ENCODE measurements around the gene CLIP2.
A peak's percentile ranks its signal among the peaks of the same experiment; 100 is the strongest.

The CLIP2 gene

DNA sequence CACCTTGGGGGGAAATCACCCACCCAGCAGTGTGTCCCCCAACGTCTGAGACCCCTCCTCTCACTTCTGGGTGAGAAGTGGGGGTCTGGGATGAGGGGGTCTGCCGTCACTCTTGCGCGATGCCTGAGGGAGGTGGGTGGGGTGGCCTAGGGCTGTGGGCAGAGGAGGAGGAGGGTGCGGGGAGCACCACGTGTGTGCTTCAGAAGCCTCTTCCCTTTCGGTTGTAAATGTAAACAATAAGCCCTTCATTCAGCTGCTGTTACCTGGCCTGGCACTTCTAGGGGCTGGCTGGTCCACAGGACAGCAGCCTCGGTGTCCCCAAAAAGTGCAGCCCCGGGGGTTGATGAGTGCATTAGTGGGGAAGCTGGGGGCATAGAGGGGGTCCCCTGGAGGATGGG, 1.3 kb downstream of the CLIP2 start:
- no peak for DNase-seq (ENCODE audit: low read depth)
- TF ChIP-seq, protein P1, sequence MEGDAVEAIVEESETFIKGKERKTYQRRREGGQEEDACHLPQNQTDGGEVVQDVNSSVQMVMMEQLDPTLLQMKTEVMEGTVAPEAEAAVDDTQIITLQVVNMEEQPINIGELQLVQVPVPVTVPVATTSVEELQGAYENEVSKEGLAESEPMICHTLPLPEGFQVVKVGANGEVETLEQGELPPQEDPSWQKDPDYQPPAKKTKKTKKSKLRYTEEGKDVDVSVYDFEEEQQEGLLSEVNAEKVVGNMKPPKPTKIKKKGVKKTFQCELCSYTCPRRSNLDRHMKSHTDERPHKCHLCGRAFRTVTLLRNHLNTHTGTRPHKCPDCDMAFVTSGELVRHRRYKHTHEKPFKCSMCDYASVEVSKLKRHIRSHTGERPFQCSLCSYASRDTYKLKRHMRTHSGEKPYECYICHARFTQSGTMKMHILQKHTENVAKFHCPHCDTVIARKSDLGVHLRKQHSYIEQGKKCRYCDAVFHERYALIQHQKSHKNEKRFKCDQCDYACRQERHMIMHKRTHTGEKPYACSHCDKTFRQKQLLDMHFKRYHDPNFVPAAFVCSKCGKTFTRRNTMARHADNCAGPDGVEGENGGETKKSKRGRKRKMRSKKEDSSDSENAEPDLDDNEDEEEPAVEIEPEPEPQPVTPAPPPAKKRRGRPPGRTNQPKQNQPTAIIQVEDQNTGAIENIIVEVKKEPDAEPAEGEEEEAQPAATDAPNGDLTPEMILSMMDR (IDR thresholded peaks at IDR 0.05; ENCODE audit: low read depth, low read length, missing control alignments): no peak
- H3K4me3 ChIP-seq (ENCODE audit: low read depth, low read length): peak overlapping the region; percentile 80

DNA sequence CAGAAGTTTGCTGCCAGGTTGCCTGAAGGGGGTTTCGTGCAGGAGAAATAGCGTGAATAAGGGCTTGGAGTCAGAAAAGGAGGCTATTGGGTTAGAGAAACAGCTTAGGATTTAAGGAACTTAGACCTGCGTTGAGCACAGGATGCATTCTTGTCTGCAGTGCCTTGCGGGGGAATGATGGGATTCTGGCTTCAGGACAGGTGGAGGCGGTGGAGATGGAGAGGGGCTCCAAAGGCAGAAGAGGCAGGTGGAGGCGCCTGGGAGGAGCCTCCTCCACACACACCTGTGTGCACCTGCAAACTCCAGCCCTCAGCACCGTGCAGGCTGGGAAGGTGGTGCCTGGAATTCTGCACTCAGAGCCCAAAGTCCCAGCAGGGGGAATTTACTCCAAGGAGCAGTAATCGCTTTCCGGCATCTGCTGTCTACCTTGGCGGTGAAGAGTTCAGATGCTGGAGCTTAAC, 1.8 kb downstream of the CLIP2 start:
- no peak for DNase-seq (ENCODE audit: low read depth)
- TF ChIP-seq, protein P1 (IDR thresholded peaks at IDR 0.05; ENCODE audit: low read depth, low read length, missing control alignments): no peak
- peak overlapping the region; percentile 80 for H3K4me3 ChIP-seq (ENCODE audit: low read depth, low read length)

DNA sequence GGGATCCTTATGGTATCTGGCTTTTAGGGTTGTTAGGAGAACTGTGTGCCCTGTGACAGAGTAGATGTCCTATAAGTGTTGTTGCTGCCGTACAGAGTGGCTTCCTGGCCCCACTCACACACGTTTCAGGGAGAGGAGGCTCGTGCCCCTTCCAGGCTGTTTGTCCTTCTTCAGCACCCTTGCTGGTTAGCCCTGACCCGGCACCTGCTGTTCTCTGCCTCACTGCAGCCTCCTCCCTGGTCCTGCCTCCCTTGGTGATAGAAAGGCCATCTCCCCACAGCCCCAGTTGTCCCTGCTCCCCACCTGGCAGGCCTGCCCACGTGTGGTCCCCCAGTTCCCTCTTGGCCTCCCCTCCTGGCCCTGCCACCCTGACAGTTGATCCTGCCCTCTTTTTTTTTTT, 2.3 kb downstream of the CLIP2 start:
- DNase-seq (ENCODE audit: low read depth): no peak
- H3K4me3 ChIP-seq (ENCODE audit: low read depth, low read length): peak overlapping the region; percentile 80
- TF ChIP-seq, protein P1 (IDR thresholded peaks at IDR 0.05; ENCODE audit: low read depth, low read length, missing control alignments): no peak

DNA sequence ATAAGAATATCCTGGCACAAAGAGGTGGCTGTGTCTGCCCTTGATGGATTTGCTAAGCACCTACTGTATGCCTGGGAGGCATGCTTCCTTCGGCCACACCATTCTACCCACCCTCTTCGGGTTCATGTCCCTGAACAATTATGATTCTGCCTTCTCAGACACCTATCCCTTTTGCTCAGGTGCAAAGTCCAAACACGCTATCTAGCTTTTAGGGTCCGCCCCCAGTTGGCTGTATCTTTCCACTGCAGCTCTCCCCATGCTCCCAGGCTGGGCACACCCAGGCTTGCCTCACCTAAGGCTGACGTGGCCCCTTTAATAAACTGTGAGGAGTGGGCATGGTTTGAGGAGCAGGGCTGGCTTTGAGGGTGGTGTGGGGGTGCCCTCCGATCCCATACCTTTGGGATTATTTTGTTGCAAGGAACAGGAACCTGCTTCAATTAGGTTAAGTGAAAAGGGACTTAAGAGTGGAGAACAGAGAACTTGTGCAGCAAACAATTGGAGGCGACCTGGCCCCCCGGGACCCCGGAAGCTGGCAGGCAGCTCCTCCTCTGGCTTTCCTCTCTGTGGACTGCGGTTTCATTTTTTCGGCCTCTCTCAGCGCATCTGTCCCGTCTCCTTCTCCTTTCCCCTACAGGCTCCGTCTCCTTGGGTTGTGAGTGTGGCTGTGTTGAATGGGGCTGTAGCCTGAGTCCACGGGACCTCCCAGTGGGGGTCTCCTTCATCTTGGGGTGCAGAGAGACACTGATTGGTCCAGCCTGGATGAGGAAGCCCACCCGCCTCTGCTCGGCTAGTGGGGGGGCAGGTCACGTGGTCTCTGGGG, 3.8 kb downstream of the CLIP2 start:
- DNase-seq (ENCODE audit: low read depth): no peak
- TF ChIP-seq, protein P1 (IDR thresholded peaks at IDR 0.05; ENCODE audit: low read depth, low read length, missing control alignments): no peak
- no peak overlapping the region for H3K4me3 ChIP-seq (ENCODE audit: low read depth, low read length)

DNA sequence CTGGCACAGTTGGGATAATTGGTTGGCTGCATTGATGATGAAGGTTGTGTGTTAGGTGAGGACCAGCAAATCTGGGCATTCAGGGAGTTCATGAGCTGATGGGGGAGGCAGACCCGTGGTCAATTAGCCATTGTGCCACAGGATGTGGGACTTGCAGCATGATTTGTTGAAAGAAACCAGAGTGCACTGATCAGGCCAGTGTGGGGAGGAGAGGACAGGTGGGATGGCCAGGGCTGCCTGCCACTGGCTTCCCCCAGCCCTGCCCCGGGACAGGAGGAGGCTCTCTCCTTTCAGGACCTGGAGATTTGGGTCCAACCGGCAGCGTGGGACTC, 4.3 kb downstream of the CLIP2 start:
- no peak for DNase-seq (ENCODE audit: low read depth)
- TF ChIP-seq, protein P1 (IDR thresholded peaks at IDR 0.05; ENCODE audit: low read depth, low read length, missing control alignments): no peak
- H3K4me3 ChIP-seq (ENCODE audit: low read depth, low read length): no peak overlapping the region

DNA sequence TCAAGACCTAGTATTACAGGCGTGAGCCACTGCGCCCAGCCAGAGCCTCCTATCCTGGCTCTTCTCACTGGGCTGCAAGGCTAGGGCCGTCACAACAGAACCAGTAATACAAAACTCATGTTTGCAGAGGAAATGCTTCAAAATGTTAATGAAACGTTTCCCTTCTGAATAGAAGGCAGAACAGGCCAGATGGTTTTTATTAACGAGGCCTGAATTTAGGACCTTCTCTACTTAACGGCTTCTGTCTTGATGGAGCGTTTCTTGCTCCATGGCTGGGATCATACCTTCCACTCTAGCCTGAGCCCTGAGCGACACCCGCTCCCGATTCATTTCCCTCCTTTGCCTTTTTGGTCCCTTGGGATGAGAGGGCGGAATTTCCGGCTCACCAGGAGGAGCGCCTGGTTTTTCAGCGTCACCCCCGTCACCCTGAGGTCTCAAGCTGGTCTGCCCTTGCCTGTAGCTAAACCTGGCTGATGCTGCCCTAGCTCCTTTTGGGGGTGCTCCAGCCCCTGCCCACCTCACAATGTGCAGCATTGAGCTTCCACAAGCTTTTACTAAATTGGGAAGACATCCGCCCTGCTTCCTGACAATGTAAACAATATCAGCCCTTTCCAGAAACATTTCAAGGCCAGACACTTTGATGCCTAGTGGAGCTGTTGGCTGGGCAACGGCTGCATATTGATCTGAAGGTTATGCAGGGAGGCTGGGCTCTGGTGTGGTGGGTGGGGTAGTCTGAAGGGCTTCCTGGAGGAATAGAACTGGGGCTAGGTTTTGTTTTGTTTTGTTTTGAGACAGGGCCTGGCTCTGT, 5.2 kb downstream of the CLIP2 start:
- TF ChIP-seq, protein P1 (IDR thresholded peaks at IDR 0.05; ENCODE audit: low read depth, low read length, missing control alignments): no peak
- DNase-seq (ENCODE audit: low read depth): no peak
- H3K4me3 ChIP-seq (ENCODE audit: low read depth, low read length): no peak overlapping the region
